ENCODE measurements around the gene CASP9. TPM values are rescaled to one million over a fixed set of nuclear protein-coding genes. Genes with fewer than 3 reads are reported as not detected.

Gene CASP9
- total and polyA plus RNA-seq, 2 experiments from 2014 or later = 7.7 to 25.0 TPM

GRCh38 chr1:15457585-15457984 is 66.4 kb downstream of the CASP9 start (continued):
- no peak for TF ChIP-seq CTCF (conservative IDR thresholded peaks at IDR 0.05; ENCODE audit: low read depth in 2 of 2)

- Mint-ChIP-seq H3K9me3 (no peaks in the 10 kb centered on the region; the same call in 2 of the 3 replicates), H3K4me3 (no peak within 1 kb of the TSS), H3K27me3 (ENCODE audit: insufficient read depth, low read depth, poor library complexity) (peaks cover 4% of the 10 kb centered on the region), H3K36me3 (ENCODE audit: low read depth) (no peaks in the 10 kb centered on the region), H3K27ac (no peak within 1 kb of the TSS), H3K4me1 (peaks cover 6% of the 10 kb centered on the region; the same call in 1 of the 3 replicates)
- H3K4me3 ChIP-seq = no peak within 1 kb of the TSS
- no peaks in the 10 kb centered on the region for H3K36me3 ChIP-seq (ENCODE audit: insufficient read depth)
- no peak within 1 kb of the TSS for H3K27ac ChIP-seq (ENCODE audit: low read depth)
- ATAC-seq = no peak
- H4K20me1 ChIP-seq (replicated peaks; ENCODE audit: insufficient read depth) = no peaks in the 10 kb centered on the region
- H3K9me2 ChIP-seq (ENCODE audit: insufficient read depth) = no peaks in the 10 kb centered on the region
- no peak for TF ChIP-seq CREB1 (CRISPR knock-in tag; IDR thresholded peaks at IDR 0.05; ENCODE audit: low read depth)
- TF ChIP-seq EZH2phosphoT487 (IDR thresholded peaks at IDR 0.05; ENCODE audit: unreplicated experiment) = no peak
- no peak for TF ChIP-seq ETS1 (IDR thresholded peaks at IDR 0.05)
- no peak for TF ChIP-seq REST (IDR thresholded peaks at IDR 0.05; ENCODE audit: unreplicated experiment)
- H3K27me3 ChIP-seq (ENCODE audit: insufficient read depth) = no peaks in the 10 kb centered on the region
- DNase-seq (ENCODE audit: low spot score) = no peak
- no peak within 1 kb of the TSS for H2AFZ ChIP-seq
- no peak within 1 kb of the TSS for H3K4me2 ChIP-seq
- H3K4me1 ChIP-seq (ENCODE audit: insufficient read depth) = no peaks in the 10 kb centered on the region
- H3K79me2 ChIP-seq (replicated peaks; ENCODE audit: insufficient read depth) = no peaks in the 10 kb centered on the region
- no peaks in the 10 kb centered on the region for H3F3A ChIP-seq (replicated peaks; ENCODE audit: low read depth)
Measured at GRCh38 chr1:15456313-15456954, 67.6 kb downstream of the CASP9 start, which contains the start of gene CELA2A. CELA2A (plus strand) TSS chr1:15456732; CDS start chr1:15456754, 22 bp downstream.

GRCh38 chr1:15455522-15455921 is 68.5 kb downstream of the CASP9 start:
- Histone ChIP-seq H3K27ac (ENCODE audit: low read depth) (no peak overlapping the region), H3F3A (replicated peaks; ENCODE audit: low read depth) (no peaks in the 10 kb centered on the region), H3K9me2 (ENCODE audit: insufficient read depth) (no peaks in the 10 kb centered on the region), H3K4me3 (no peak overlapping the region), H3K36me3 (ENCODE audit: insufficient read depth) (no peaks in the 10 kb centered on the region), H3K4me1 (ENCODE audit: insufficient read depth) (no peaks in the 10 kb centered on the region), H2AFZ (no peak overlapping the region), H3K79me2 (replicated peaks; ENCODE audit: insufficient read depth) (no peaks in the 10 kb centered on the region), H3K4me2 (no peak overlapping the region), H3K27me3 (ENCODE audit: insufficient read depth) (no peaks in the 10 kb centered on the region), H4K20me1 (replicated peaks; ENCODE audit: insufficient read depth) (no peaks in the 10 kb centered on the region)
- H3K4me3 Mint-ChIP-seq = no peak overlapping the region
- peaks cover 2% of the 10 kb centered on the region for H3K27me3 Mint-ChIP-seq (ENCODE audit: insufficient read depth, low read depth, poor library complexity)
- H3K36me3 Mint-ChIP-seq (ENCODE audit: low read depth) = no peaks in the 10 kb centered on the region; the same call in 2 of the 3 replicates
- H3K27ac Mint-ChIP-seq = no peak overlapping the region
- H3K4me1 Mint-ChIP-seq = peaks cover 6% of the 10 kb centered on the region; the same call in 1 of the 3 replicates
- H3K9me3 Mint-ChIP-seq = peaks cover under 1% of the 10 kb centered on the region; the same call in 2 of the 3 replicates
- no peak for DNase-seq (ENCODE audit: low spot score)
- no peak; the same call in 2 of the 3 replicates for ATAC-seq
- TF ChIP-seq POLR2AphosphoS5 (IDR thresholded peaks at IDR 0.05; ENCODE audit: low read depth) = no peak
- TF ChIP-seq EZH2 (IDR thresholded peaks at IDR 0.05; ENCODE audit: low read depth, unreplicated experiment) = no peak
- no peak for TF ChIP-seq REST (IDR thresholded peaks at IDR 0.05; ENCODE audit: unreplicated experiment)
- no peak for TF ChIP-seq NANOG (IDR thresholded peaks at IDR 0.05; ENCODE audit: borderline replicate concordance)
- no peak for TF ChIP-seq EZH2phosphoT487 (IDR thresholded peaks at IDR 0.05; ENCODE audit: unreplicated experiment)
- TF ChIP-seq ETS1 (IDR thresholded peaks at IDR 0.05) = no peak
- no peak for TF ChIP-seq CREB1 (CRISPR knock-in tag; IDR thresholded peaks at IDR 0.05; ENCODE audit: low read depth)
- no peak for TF ChIP-seq ZNF114 (CRISPR knock-in tag; IDR thresholded peaks at IDR 0.05)
- no peak for TF ChIP-seq JUNB (IDR thresholded peaks at IDR 0.05; ENCODE audit: unreplicated experiment)
